Myocyte (in vitro differentiated cells): ENCODE measurements around the gene VARS2. TPM values are rescaled to one million over a fixed set of nuclear protein-coding genes. Genes with fewer than 3 reads are reported as not detected.
"Not testable (repeated sequence)": the region's sequence is repeated elsewhere in the genome, so short reads cannot be mapped to it uniquely, and the experiment has no call there.

Experiments
- DNase-seq: peaks from one replicate; pipeline ENCODE4 v3.0.0-alpha.2; 2012; ENCODE audit warnings: low read depth
- microRNA-seq: library from miRNA; unstranded; fragments of <30 nt; microRNA quantifications from one replicate; pipeline ENCODE4, GENCODE V29; 2016
- total RNA-seq: library from RNA; depleted of rRNA; stranded (reverse); fragments of >200 nt; gene quantifications from 2 replicates; pipeline ENCODE4 v1.2.3, GENCODE V29; 2014

VARS2 gene
- total RNA-seq, 1 donor from 2014 or later, result 21.7 TPM

- DNase-seq, result peak; percentile 13
These were observed 47.1 kb downstream of the VARS2 start for GRCh38 chr6:30960907-30961673.

DNA sequence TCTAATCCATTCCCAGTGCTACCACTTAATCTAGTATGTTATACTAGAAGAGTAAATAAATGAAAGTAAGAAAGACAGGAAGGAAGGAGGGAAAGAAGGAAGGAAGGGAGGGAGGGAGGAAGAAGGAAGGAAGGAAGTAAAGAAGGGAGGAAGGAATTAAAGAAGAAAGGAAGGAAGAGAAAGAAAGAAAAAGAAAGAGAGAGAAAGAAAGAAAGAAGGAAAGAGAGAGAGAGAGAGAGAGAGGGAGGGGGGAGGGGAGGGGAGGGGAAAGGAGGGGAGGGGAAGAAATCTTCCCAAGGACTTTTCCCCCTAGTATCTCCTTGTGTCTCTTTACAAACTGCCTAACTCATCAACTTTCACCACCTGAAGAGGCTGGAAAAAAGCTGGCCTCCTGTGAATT, 48.7 kb downstream of the VARS2 start:
- DNase-seq, result no peak

DNA sequence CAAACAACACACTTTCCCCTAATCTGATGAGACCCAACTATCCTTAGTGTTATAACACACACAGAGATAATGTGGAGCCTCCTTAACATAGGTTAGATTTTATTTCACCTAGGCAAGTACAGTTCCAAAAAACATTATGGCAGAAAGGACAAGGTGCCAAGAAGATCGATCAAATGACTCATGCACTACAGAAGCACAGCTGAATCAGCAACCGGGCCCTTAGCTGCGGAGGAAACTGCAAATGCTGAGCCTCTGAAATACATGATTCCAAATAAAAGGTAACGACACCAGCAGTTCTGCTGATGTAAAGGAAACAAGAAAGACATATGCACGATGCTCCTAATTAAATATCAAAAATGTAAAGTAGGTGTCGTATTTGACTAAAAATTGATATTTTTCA, 49.6 kb downstream of the VARS2 start:
- peak; percentile 9 for DNase-seq

- peak; percentile 89 for DNase-seq
These were observed 50.0 kb downstream of the VARS2 start for GRCh38 chr6:30964075-30964474.

- DNase-seq, result peak; percentile 54
These were observed 51.1 kb downstream of the VARS2 start for GRCh38 chr6:30965140-30965601.

DNA sequence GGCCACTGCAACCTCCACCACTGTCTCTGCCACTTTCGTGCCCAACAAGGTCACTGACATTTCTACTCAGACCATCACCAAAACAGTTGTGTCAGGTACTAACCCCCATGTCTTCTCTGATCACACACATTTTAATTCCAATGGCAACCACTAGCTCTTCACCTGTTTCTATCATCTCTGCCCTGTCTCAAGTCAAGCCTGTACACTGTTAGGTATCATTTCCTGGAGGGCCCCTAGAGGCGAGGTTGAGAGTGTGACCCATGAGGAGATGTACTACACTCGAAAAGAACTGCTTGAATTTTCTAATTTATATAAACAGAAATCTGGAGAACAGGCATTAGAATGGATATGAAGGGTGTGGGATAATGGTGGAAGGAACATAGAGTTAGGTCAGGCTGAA, 52.1 kb downstream of the VARS2 start:
- DNase-seq, result no peak

- DNase-seq, result not testable (repeated sequence)
These were observed 55.1 kb downstream of the VARS2 start for GRCh38 chr6:30969171-30969570.

DNA sequence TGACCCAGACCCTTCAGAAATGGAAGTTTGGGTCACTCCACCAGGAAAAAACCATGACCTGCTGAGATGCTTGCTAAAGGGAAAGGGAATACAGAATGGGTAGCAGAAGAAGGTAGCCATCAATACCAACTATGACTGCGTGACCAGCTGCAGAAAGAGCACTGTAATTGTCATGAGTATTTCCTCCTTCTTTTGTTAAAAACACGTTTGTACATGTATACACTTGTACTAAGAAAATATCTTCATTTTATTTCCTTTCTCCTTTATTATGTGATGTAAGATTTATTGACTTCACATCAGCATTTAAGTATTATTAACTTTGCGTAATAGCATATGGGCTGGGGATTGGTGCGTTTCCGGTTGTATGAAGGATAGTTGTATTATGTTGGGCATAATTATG, 56.9 kb downstream of the VARS2 start:
- no peak for DNase-seq

- DNase-seq, result no peak
These were observed 58.8 kb downstream of the VARS2 start for GRCh38 chr6:30972816-30973215.

- DNase-seq, result no peak
These were observed 60.6 kb downstream of the VARS2 start for GRCh38 chr6:30974490-30975252.

Small RNAs within 50 kb of the gene (microRNA-seq; reads per million reads assigned to microRNA genes)
- 0.48 reads per million for gene MIR4640

Other genes with a start within 250 kb of the VARS2 start
- gene DHX16, start 241.2 kb upstream of the VARS2 start, total RNA-seq, result 25.3 and 28.8 TPM in 2 replicates
- 89.3 and 103 TPM in 2 replicates for gene PPP1R18, start 227.6 kb upstream of the VARS2 start, total RNA-seq
- gene NRM, start 223.3 kb upstream of the VARS2 start, total RNA-seq, result 2.9 and 4.5 TPM in 2 replicates
- gene MDC1, start 197.0 kb upstream of the VARS2 start, total RNA-seq, result 8.0 and 8.2 TPM in 2 replicates
- gene TUBB, start 193.9 kb upstream of the VARS2 start, total RNA-seq, result 562 and 698 TPM in 2 replicates
- 168 and 175 TPM in 2 replicates for gene FLOT1, start 171.6 kb upstream of the VARS2 start, total RNA-seq
- gene IER3, start 169.7 kb upstream of the VARS2 start, total RNA-seq, result 45.8 and 55.5 TPM in 2 replicates
- 88.6 and 89.0 TPM in 2 replicates for gene DDR1, start 29.7 kb upstream of the VARS2 start, total RNA-seq
- gene GTF2H4, start 6.0 kb upstream of the VARS2 start, total RNA-seq, result 5.5 and 7.3 TPM in 2 replicates
- not detected in 2 replicates for gene SFTA2, start 17.9 kb downstream of the VARS2 start, total RNA-seq
- gene MUCL3, start 26.7 kb downstream of the VARS2 start, total RNA-seq, result not detected in 2 replicates
- not detected in 2 replicates for gene MUC21, start 69.5 kb downstream of the VARS2 start, total RNA-seq
- not detected in 2 replicates for gene MUC22, start 96.2 kb downstream of the VARS2 start, total RNA-seq
- gene C6orf15, start 198.3 kb downstream of the VARS2 start, total RNA-seq, result 1.2 and 2.4 TPM in 2 replicates
- gene PSORS1C1, start 200.6 kb downstream of the VARS2 start, total RNA-seq, result 0.21 and 0.29 TPM in 2 replicates
- gene CDSN, start 206.2 kb downstream of the VARS2 start, total RNA-seq, result 0.16 TPM in 1 of 2 replicates, not detected in the other
- not detected in 2 replicates for gene PSORS1C2, start 224.8 kb downstream of the VARS2 start, total RNA-seq
- gene CCHCR1, start 243.6 kb downstream of the VARS2 start, total RNA-seq, result 11.9 and 19.8 TPM in 2 replicates
- 2.8 and 4.0 TPM in 2 replicates for gene TCF19, start 244.4 kb downstream of the VARS2 start, total RNA-seq